ENCODE results near the gene FMNL3.

Gene FMNL3

GRCh38 chr12:49673446-49674317 lies 33.5 kb downstream of the FMNL3 start:
- peak; percentile 94 for DNase-seq

DNA sequence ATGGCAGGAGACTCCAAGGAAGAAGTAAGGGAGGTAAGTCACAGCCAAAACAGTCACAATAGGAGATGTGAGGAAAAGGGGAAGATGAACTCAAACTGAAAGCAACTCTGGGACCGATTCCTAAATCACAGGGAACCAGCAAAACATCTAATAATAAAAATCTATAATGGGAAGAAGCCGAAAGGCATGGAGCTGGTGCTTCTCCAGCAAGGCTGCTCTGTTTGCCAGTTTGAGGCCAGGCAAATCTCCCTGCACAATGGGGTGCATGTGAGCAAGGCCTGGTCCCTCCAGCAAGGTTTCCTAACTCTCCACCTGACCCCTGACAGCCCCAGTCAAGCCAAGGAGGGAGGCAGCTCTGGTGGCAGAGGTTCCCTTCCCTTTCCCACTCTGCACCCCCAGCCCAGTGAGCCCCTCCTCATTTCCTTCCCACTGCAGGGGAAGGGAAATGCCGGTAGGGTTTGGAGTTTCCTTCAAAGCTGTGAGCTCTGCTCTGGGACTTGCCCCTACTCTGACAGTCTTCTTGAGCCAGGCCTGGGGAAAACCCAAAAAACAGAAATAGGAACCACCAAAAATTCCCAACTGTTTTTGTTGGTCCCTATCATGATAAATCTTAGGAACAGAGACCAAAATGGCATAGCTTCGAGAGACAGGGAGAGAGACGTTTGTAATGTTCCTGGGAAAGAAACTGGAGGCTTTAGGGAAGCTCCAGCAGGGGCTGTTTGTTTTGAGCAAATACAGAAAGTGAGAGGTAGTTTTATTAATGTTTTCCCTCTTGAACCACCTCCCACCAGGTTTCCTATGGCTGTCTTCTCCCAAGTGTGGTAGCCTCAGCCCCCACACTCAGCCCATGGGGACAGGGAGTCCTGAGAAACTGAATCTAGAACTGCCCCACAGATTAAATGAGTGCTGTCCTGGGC lies 34.6 kb downstream of the FMNL3 start:
- no peak for DNase-seq

GRCh38 chr12:49671031-49671765 lies 36.0 kb downstream of the FMNL3 start:
- no peak for DNase-seq

DNA sequence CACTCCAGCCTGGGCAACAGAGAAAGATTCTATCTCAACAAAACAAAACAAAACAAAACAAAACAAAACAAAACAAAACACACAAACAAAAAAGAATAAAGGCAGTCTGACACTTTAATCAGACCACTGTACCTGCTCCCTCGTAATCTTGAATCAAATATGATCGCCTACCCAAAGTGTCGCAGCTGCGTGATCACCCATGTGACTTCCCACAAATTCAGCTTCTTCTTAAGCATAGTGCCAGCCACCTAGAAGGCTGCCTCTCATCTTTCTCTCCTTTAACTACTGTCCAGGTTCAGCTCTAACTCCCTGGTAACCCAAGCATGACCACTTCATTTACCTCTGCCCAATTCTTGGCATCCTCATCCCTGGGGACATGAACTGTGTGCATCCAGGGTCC lies 37.4 kb downstream of the FMNL3 start:
- DNase-seq, result no peak

DNA sequence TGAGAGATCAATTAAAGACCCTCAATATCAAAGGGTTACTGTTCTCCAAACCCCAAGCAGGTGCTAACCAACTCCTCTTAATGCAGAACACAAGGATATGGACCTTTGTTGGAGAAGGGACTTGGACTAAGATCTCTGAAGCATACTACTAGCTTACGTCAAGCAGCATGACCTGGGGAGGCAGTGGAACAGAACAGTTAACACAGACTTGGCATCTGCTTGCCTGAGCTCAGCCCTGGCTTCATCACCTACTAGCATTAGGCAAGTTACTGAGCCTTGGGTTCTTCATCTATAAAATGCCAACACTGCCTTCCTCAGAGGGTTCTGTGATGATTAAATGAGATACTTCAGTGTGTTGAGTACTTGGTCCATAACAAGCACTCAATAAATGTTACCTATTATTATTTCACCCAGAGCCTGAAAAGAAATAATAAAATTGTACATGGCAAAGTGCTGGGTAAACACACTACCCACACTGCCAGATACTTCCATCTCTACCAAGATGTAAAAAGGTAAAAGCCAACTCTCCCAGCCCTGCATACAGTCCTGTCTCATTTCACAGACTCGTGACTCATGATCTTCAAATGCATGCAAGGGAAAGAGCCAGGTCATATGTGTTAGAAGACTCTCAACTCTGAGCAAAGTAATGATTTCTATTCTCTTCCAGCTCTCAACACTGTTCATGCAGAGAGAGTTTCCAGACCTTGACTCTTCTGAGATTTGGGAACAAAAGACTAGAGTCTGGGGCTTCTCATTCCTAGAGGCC lies 39.7 kb downstream of the FMNL3 start:
- DNase-seq, result no peak

DNA sequence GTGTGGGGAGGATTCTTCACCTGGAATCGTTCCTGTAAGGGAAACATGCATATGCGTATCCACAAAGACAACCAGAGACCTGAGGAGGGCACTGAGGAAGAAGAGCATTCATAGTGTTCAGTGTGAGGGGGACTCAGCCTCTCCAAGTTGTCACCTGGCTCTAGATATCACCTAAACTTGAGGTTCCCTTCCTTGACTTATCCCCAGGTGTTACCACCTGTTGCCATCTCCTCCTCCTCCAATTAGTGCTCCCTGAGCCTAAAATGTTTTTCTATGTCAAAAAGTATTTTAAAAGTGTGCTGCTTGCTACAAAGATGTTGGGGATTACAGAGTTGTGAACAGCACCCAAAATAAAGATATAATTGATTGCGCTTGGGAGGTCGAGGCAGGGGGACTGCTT lies 41.0 kb downstream of the FMNL3 start:
- no peak for DNase-seq

GRCh38 chr12:49665384-49665783 lies 41.8 kb downstream of the FMNL3 start:
- DNase-seq, result peak; percentile 63

- no peak for DNase-seq
These were observed 42.5 kb downstream of the FMNL3 start for GRCh38 chr12:49664591-49665239.

GRCh38 chr12:49664167-49664566 lies 43.0 kb downstream of the FMNL3 start:
- DNase-seq, result no peak

DNA sequence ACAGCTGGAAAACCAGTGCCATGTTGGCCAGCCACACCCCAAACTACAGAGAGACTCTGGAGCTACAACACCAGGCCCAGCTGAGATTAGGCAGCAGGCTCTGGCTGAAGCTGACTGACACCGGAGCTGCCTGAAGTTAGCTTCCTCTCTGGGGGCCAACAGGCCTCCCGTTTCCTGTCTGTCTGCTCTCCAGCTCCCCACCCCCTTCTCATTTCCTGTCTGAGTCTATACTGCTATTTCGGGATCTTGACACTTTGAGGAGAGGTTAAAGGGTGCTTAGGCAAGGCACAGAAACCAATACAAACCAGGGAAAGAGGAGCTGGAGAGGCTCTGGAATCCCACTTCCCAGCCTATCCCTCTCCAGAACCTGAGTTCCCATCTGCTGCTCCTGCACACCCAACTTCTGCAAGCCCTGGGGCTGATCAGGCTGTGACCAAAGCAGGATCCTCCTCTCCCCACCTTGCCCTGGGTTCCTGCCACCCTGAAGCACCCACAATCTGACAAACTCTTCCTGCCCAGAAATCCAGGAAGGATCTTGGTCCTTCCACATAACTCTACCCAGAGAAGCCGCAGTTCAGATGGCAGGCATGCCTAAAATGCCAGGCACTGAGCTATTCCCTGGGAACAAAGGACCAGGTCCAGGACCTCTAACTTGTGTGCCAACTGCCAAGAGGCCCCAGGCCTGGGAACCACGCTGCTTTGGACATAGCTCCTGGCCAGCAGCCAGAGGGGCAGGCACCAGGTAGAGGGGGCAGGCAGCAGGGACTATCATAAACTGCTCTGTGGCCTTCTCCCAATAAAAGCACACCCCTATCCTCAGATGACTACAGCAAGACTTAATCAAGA lies 44.0 kb downstream of the FMNL3 start:
- DNase-seq, result peak; percentile 82

- no peak for DNase-seq
These were observed 45.5 kb downstream of the FMNL3 start for GRCh38 chr12:49661746-49662145.

- DNase-seq, result no peak
These were observed 46.0 kb downstream of the FMNL3 start for GRCh38 chr12:49661191-49661590.

DNA sequence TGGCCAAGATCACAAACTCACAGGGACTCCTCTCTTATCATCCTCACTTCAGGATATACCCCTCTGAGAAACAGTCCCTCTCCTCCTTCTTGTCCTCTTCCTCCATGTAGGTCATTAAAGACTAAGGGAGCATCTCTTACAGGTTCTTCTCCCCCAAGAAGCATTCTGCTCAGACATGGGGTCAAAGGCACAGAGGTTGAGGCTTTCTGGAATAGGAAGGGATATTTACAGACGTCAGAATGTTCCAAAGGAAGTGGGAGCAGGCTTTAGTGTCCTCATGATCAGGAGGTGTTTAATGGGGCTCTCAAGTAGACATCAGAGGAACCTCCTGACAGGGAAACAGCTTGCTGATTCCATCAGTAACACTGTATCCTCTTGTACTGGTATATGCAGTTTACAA lies 47.5 kb downstream of the FMNL3 start:
- no peak for DNase-seq

GRCh38 chr12:49658276-49658675 lies 48.9 kb downstream of the FMNL3 start:
- no peak for DNase-seq

DNA sequence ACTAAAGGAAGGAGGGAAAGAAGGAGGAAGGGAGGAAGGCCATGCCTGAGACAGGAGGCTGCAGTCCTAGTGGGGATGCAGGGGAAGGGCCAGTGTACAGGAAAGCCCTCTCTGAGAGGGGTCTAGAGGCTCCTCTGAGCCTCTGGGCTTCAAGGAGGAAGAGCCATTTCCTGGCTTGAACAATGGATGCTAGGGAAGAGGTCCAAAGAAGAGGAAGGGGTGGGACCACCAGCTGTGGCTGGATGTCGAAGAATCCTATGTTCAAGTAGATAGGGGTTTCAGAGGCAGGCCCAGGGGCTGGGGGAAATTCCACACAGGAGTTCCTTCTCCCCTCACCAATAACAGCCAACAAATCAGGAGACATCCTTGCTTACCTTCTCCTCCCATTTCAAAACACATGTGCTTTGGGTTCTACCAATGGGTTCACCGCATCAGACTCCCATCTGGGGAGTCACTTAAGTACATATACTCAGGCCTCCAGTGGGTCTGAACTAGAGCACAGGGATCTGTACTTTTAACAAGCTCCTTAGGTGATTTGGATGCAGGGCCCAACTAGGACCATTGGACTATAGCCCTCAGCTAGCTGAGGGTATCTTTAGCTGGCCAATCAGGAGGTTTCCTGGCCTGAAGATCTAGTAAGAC lies 51.5 kb downstream of the FMNL3 start:
- no peak for DNase-seq

DNA sequence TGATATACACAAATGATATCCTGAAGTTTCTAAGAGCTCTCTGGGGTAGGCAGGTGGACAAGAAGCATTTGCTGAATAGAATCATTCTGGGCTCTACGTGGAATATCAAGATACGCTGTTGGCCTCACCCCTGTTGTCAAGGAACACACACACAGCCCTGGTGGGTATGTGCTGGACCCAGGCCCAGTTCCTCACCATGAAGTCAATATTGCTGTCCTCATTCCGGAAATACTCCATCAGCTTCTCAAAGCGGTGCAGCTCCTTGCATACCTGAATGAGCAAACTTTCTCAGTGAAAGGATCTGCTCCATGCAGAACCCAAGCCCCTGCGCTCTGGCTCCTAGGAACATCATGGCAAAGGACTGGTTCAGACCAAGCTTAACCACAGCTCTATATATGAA lies 52.5 kb downstream of the FMNL3 start:
- DNase-seq, result no peak

GRCh38 chr12:49652921-49653520 lies 54.2 kb downstream of the FMNL3 start:
- no peak for DNase-seq

- no peak for DNase-seq
These were observed 55.4 kb downstream of the FMNL3 start for GRCh38 chr12:49651855-49652254.

GRCh38 chr12:49649892-49650291 lies 57.3 kb downstream of the FMNL3 start:
- DNase-seq, result no peak

DNA sequence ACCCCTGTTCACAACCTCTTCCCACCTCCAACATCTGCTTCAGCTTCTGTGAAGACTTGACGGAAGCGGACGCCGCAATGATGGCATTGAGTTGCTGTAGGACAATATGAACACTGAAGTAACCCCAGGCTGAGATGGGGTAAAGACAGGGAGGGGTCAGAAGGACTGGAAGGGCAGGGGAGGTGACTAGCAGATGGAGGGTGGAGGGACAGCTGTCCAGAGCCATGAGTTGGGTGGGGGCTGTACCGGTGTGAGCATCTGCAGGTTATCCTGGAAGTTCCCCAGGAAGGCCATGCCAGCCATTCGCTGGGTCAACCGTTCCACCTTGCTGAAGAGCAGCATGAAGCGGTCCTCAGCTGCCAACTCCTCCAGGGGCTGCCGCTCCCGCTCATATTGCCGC lies 57.8 kb downstream of the FMNL3 start:
- no peak for DNase-seq
